GM18511 (cell line): ENCODE results near the gene ABCA4.

ENCODE experiments used
- ATAC-seq: cut with Tn5 transposase; IDR thresholded peaks from one replicate; pipeline ENCODE4 v1.9.1; 2021; ENCODE audit warnings: mild to moderate bottlenecking, moderate library complexity; ENCODE audit not compliant: unreplicated experiment

ABCA4 gene

DNA sequence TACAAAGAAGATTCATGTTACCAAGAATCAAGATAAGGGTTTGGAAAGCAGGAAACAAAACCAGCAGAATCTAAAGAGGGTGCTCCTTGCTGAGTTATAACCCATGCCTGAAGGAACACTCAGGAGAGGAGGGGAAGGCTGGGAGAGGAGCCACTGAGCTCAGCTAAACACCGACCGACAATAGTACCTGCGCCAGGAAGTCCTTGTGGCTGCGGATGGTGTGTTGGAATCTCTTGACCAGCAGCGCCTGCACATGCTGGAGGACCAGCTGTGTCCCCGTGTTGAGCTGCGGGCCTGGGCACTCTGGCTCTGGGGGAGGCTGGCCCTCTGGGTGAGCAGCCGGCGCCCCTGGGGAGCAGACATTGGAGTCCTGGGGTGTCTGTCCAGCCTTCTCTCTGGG, 89.4 kb downstream of the ABCA4 start:
- no peak for ATAC-seq

DNA sequence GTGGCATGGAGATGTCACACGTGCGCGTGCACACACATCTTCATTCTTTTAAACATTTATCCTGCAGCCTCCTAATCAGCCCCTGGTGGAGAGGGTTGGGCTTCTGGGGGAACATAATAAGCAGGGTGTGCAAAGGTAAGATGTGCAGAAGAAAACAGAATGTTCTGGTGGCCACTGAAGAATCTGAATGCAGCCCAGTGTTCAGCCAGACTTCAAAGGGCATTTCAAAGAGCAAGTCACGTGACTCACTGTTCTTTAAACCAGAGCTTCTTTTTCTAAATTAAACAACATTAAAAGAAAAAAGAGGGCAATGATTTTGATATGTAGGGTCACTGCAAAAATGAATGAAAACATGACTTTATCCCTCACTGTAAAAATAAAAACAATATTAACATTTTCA, 89.8 kb downstream of the ABCA4 start:
- ATAC-seq, result no peak

DNA sequence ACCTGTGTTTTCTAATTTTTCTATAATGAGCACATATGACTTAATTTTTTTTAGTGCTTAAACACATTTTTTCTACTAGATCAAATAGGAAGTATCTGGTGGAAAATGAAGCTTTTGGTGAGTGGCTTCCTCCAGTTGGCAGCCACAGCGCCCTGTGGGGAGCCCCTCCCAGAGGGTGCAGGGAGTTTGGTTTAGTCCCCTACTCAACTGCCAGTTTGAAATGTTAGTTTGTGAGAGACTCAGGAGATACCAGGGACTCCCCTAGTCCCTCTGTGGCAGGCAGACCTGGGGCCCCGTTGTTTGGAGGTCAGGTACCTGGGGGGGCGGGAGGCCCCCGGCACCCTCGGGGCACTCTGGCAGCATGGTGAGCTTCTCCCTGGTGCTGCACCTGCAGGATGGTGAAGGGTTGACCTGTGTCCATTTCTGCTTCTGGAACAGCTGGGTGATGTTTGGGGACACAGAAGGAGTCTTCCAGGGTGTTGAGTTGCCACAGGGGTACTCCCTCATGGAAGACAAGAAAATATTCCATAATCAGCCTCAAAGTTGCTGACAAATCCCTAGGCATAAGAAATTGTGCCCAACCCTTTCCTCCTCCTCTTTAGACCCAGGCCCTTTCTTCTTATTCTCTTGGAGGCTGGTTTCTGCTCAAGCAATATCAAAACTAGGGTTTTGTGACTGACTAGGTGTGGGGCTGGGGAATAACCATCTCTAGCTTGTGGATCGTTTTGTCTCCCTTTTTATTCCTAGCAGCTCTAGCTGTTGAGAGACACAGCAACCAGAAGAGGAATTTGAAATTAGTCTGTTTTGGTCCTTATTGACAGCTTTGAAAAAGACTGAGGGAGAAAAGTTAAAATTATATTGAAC, 91.6 kb downstream of the ABCA4 start:
- ATAC-seq, result no peak

DNA sequence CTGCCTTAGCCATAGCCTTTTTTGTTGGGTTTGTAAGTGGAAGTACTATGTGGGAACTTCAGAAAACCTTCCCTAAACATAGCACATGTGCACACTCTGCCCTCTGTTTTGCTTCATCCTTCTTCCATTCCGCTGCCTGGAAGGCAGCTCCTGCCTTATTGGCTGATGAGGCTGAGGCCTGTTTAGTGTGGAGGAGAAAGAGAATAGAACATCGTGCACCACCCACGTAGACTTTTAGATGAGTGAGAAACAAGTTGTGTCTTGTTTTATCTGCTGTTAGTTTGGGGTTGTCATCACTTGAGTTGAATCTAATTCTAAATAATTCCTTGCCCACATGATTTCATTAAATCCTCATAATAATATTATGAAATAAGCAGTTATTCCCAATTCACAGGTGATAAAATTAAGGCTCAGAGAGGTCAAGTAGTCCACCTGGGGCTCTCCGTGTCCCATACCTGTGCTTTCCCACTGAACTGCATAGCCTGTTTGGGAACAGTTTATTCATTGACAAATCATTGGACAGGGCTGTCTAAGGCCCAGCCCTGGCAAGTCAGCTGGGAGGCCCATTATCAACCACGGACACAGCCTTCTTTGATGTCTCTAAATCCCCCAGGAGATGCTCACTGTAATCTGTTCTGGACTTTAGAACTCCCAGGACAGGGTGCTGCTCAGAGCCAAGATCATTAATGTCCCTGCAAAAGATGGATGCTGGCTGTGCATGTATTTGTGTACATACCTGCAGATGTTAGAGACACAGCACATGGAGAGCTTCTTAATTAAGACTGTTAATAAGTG, 93.0 kb downstream of the ABCA4 start:
- no peak for ATAC-seq

DNA sequence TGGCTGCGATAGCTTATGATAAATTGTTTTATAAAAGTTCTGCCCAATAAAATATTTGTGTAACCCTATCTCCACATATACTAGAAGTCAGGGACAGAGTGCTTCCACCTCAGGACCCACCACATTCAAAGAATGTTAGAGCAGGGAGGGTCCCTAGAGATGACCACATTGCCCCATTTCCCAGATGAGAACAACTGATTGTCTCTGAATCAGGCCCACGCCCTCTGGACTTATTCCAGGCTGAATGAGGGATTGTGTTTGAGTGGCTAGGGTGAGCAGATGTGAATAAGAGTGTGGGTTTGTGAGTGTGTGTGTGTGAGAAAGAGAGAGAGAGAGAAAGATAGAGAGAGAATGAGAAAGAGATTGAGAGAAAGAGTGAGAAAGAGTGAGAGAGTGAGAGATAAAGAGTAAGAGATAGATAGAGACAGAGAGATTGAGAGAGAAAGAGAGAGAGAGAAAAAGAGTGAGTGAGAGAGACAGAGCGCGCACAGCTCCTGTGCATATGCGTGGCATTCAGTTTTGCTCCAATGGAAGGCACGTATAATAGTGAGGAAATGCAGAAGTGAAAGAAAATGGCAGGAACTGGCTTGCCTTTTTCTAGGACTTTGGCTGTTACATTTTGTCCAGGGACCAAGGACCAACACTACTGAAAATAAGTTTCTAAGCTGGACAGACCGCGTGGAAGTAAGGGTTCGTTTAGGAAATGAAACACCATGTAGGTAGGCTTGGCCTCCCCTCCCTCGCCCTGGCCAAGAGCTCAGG, 94.1 kb downstream of the ABCA4 start:
- ATAC-seq, result no peak

DNA sequence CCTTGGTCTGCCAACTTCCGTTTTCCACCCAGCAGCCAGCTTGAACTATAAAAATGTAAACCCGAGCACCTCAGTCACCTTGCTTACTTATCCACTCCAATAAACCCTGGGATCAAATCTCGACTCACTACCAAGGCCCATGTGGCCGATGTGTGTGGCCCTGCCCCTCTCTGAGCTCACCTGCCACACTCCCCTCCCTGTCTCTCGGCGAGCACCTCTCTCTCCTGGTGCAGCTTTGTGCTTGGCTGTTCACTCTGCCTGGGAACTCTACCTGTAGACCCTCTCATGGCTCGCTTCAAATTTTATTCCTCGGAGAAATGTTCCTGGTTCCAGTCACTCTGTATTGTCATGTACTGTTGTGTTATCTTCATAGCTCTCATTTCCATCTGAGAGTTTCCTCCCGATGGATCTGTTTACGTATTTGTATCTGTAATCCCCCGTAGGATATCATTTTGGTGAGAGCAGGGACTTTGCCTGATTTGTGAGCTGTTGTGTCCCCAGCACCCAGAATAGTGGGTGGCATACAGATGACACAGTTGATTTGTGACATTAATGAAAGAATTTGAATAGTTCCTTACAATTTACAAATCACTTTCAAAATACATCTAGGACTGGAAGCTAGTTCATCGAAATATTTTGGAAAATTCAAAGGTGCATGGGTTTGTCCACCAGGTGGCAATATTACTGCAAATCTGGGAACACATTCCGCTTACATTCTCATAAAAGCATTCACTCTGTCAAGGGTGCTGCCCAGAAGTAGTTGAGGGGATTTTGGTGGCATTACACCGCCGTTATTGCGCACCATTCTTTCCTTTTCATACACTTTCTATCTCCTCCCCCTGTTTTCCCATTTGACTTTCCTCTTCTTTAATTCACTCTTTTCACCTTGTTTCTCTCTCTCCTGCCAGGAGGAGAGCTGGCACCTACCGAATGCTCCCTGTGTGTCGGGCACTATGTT, 95.3 kb downstream of the ABCA4 start:
- no peak for ATAC-seq

DNA sequence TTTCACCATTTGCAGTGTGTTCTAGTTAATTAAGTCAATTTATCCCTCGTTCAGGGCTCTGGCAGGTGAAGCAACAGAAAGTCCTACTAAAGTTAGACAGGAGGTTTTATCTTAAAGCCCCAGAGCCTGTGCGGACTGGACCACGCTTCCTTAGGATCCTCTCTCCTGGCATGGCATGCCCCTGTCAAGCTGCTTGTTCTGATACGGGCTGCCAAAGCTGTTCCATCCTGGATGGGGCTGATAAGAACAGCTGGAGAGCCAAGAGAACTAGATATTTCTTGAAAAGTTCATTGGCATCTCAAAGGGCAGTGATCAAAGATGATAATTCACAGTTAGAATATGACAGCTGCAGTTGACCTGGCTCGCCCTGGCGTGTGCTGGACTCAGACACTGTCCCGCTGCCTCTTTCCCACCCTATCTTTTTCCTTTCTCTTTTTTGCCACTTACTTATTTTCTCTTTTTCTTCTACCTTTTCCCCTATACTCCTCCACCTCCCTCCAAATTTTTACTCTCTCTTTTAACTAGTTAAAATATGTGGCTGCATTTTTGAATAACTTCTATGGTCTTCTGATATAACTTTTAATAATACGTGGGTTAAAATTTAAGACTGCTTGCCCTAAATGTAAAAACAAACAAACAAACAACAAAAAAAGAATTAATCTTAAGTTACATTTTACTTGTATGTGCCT, 96.7 kb downstream of the ABCA4 start:
- no peak for ATAC-seq

DNA sequence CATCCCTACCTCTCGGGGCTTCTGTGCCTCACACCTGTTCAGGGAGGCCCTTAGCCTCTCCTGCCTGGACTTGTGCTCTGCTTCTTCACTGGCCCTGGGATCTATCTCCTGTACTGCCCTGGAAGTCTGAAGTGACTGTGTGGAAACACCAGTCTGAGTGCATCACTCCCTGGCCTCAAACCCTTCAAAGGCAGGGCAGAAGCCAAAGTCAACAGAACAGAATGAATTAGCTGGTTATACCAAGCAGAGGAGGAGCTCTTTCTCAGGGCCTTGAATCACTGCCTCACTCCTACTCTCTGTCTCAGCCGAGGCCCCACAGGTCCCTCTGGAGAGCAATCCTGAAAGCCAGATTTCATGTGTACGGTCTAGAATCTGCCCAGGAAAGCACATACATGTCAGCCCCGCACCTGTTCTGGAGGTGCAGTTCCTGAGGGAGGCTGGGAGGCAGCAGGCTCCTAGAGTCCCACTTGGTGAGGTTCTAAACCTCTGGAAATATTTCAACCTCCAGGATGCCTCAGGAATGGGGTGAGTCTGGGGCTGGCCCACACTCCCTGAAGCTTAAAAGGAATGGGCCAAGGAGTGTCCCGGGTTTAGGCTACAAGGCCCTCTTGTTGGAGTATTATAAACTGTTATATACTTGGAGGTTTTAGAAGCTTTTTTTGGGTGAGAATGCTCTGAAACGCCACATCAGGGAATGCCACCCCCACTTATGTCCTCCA, 98.3 kb downstream of the ABCA4 start:
- ATAC-seq, result no peak

DNA sequence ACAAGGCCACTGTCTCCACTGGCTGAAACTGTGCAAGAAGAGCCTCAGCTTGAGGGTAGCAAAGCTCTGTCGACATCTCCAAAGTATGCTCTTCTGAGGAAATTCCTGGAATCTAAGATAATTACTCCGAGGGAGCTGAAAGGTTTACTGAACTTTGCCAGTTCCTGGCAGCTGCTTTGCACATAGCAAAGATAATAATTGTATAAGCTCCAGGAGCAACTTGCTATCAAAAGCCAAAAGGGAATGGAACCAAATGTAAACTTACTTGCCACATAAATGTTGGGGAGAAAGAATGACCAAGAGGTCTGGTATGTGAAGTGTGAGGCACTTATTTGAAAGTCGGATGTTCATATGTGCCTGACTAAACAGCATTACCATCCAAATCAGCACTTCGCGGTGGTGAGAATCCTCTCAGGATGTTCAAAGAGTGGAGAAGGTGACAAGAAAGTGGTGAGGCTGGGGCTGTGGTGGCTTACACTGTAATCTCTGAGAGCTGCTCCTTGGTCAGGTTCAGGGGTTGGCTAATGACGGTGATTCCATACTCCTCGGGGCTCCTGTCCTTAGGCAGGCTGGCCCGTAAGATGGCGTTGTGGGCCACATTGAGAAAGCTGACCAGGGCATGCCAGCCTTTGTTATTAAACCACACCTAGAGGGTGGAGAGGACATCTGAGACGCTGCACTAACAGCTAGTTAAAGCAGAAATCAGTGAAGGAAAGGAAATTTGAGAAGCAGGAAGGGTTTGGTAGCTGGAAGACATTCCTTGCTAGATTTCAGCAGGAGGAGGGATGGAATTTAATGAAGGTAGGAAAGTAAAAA, 100.0 kb downstream of the ABCA4 start:
- no peak for ATAC-seq

DNA sequence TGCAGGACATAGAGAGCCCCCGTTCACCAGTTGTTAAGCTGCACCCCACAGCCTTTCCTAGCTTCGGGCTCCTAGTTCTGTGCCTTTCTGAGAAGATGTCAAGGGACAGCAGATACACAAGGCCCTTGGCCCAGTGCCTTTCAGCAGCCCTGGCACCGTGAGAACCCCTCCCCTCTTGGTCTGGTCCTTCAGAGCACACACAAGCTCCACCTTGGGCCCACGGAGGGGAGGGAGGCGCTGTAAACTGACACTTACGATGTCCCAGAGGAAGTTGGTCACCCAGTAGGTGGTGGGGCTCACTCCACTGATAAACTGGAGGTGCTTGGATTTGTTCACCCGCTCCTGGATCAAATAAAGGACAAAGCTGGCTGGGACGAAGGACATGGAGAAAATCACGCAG, 101.6 kb downstream of the ABCA4 start:
- ATAC-seq, result no peak

DNA sequence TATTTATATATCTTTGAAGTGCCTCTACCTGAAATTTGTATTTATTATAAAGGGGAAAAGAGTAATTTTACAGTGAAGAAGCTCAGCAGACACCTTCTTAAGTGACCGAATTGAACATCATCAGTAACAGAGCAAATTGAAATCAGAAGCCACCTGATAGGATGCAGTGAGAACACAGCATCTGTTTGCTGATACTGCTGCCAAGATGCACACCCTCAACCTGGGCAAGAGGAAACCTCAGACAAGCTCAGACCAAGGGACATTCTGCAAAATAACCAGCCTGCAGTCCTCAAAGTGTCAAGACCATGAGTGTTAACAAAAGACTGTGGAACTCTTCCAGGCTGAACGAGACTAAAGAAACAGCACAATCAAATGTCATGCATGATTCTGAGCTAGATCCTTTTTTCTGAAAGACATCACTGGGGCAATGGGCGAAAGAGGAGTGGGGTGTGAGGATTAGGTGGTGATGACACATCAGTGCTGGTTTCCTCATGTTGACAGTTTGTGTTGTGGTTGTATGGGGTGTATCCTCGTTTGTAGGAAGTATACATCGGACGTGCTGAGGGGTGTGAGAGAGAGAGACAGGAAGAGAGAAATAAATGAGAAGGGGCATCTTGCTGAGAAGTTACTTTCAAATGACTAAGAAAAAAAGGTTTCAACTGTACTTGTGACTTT, 103.7 kb downstream of the ABCA4 start:
- ATAC-seq, result no peak

DNA sequence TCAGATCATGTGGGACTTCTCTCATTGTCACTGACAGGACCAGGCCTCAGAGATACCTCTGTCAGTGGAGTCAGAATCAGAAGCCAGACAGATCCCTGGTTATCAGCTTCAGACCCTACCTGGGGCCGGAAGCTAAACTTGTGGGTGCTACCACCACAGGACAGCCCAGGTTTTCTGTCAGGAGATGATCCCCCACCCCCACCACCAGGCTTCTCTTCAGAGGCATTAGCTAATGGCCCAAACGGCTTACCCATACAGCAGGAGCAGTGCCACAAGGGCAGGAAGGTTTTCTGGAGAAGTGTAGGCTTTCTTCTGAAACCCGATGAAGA, 105.5 kb downstream of the ABCA4 start:
- ATAC-seq, result no peak

DNA sequence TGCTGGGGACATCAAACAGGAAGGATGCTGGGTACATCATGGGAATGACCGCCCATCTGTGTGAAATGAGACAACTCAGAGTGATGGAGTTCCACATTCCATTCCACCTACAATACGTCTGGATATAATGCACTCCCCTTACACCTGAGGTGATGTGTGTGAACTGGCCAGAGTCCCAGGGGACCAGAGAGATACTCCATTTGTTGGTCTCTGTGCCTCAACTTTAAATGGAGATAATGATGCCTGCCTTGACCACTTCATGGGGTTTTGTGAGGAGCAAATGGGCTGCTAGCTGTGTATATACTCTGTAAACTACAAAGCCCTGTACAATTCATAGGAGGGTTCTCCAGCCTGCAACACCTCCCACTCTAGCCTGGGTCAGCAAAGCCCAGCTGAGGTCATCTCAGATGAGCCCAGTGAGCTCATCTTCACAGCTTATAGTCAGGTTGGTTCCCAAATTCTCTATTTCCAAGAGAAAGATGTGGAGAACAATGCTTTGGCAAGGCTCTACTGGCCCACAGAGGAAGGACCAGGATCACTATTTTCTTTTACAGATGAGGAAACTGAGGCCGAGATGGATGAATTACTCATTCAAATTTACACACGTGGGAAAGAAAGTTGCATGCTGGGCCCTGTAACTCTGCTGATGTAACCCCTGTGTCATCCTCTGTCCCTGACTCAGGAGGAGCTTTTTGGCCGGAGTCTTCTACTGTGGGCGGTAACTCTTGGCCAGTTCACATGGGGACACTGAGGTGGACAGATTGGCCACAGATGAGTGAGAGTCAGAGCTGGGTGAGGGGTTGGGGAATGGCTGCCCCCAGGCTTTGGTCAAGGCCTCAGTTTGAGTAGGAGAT, 106.1 kb downstream of the ABCA4 start:
- ATAC-seq, result no peak

DNA sequence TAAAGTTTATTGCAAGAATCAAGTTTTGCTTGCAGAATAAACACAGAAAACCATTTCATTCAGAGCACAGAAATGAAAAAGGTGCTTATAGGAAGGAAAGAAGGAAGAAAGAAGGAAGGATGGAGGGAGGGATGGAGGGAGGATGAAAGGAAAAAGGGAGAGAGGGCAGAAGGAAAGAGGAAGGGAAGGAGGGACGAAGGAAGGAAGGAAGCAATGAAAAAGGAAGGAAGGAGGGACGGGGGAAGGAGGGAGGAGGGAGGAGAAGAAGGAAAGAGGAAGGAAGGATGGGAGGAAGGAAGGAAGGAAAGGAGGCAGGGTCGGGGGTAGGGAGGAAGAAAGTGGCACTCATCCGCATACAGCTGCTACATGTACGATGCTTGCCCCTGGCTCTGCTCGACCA, 106.9 kb downstream of the ABCA4 start:
- no peak for ATAC-seq

DNA sequence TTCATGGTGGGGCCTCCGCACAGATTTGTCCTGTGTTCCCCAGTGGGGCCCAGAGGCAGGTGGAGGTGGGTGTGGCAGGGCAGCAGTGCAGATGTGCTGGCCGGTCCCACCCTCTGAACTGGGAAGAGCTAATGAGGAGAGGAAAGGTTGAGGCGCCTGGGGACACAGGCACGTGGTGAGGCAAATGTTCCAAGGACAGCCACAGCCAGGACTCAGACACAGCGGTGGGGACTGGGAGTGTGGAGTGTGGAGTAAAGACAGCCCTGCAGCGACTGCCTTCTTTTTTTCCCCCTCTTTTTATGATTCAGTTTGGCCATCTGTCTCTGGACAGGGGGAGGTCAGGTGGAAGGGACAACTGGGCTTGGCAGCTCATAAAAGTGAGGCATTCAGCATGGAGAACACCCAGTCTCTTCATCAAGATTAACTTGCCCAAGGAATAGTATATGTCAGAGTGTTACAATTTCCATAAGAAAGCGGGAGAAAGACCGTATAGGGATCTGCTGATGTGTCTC, 107.5 kb downstream of the ABCA4 start:
- no peak for ATAC-seq

DNA sequence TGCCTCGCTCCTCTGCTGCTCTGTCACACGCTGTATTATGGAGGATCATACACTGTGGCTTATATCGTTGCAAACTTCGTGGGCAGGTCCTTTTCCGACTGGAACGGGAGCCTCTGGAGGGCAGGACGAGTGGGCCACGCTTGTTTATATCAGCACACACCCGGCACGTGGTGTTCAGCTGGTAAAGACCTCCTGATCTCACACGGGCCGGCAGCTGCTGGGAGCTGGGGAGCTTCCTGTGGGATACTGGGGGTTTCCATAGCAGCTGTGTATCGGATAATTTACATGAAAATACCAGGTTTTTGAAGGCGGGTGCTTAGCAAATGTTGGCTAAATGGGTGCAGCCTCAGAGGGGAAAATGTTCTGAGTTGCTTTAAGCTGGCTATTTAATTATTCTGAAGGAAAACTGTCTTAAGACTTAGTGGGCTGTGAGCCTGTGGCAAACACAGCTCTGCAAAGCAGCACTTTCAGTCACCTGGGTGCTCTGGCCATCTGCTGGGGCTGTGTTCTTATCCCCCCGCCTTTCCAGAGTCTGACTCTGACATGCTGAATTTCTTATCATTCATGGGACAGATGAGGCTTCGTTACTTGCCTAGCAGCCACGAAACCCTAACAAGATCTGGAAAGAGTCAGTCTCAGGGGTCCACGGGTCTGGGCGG, 108.1 kb downstream of the ABCA4 start:
- no peak for ATAC-seq
